Measurements from ENCODE around the gene TCOF1.

- TF ChIP-seq EP300 (IDR thresholded peaks at IDR 0.05) (no peak), POLR2A (IDR thresholded peaks at IDR 0.05) (no peak), CTCF (IDR thresholded peaks at IDR 0.05) (no peak)
Observed at GRCh38 chr5:150333400-150333799, 24.1 kb upstream of the TCOF1 start.
